H1 (cell line): ENCODE results near the gene TEX26. TPM values are rescaled to one million over a fixed set of nuclear protein-coding genes. Genes with fewer than 3 reads are reported as not detected.

Experiments
- CTCF ChIA-PET: fragments of 300-600 bp; sonication (Branson Sonifier 250); formaldehyde crosslinking; loops from one replicate; lab custom pipeline; 2021; ENCODE audit not compliant: partially characterized antibody; lab: Charles Lee
- POLR2A ChIA-PET: fragments of 300-600 bp; sonication (Branson Sonifier 250); formaldehyde crosslinking; loops from one replicate; lab custom pipeline; 2021; ENCODE audit warnings: inconsistent platforms; ENCODE audit not compliant: partially characterized antibody; lab: Charles Lee
- DNase-seq, 2 experiments: peaks; one replicate each; pipeline versions ENCODE4 v3.0.0 to v3.0.0-alpha.2; 2010 to 2022; ENCODE audit warnings: low spot score in 2 of 2, low read depth in 1 of 2, mixed read lengths in 1 of 2
- FAIRE-seq: peaks from 2 replicates; lab custom pipeline; 2011; peaks lifted over from hg19 to GRCh38; lab: Jason Lieb, UNC
- H2AFZ ChIP-seq: 2 replicates; pipeline ENCODE4 v1.8.1; 2012; ENCODE audit warnings: low read length, inconsistent platforms
- H2AK5ac ChIP-seq: 2 replicates; pipeline ENCODE4 v1.6.1; 2013; ENCODE audit warnings: low read depth, low read length
- H2BK120ac ChIP-seq: replicated peaks from 2 replicates; pipeline ENCODE3; 2013; ENCODE audit warnings: low read depth, low read length, inconsistent platforms
- H2BK12ac ChIP-seq: 2 replicates; pipeline ENCODE4 v1.6.1; 2013; ENCODE audit warnings: low read depth, low read length
- H2BK15ac ChIP-seq: 2 replicates; pipeline ENCODE4 v1.6.1; 2013; ENCODE audit warnings: low read length
- H2BK20ac ChIP-seq: 2 replicates; pipeline ENCODE4 v1.6.1; 2013; ENCODE audit warnings: low read length
- H2BK5ac ChIP-seq: 2 replicates; pipeline ENCODE4 v1.6.1; 2013; ENCODE audit warnings: low read depth, low read length
- H3K14ac ChIP-seq: 2 replicates; pipeline ENCODE4 v1.6.1; 2013; ENCODE audit warnings: inconsistent platforms; ENCODE audit not compliant: insufficient read length
- H3K18ac ChIP-seq: 2 replicates; pipeline ENCODE4 v1.6.1; 2013; ENCODE audit warnings: low read length; ENCODE audit errors: extremely low read depth
- H3K23ac ChIP-seq: 2 replicates; pipeline ENCODE4 v1.6.1; 2013; ENCODE audit warnings: inconsistent platforms; ENCODE audit not compliant: insufficient read length
- H3K23me2 ChIP-seq: 2 replicates; pipeline ENCODE4 v1.6.1; 2013; ENCODE audit warnings: low read depth, low read length
- H3K27ac ChIP-seq: 2 replicates; pipeline ENCODE4 v1.6.1; 2011; ENCODE audit warnings: low read depth, low read length, inconsistent platforms
- H3K27me3 ChIP-seq, 4 experiments: replicated peaks in 1 of 4; 1 replicate in 1 of 4; 2 replicates in 3 of 4; pipeline versions ENCODE4 v1.6.1 to v1.8.1; 2011 to 2013; ENCODE audit warnings: low read length in 3 of 4, mild to moderate bottlenecking in 3 of 4, inconsistent platforms in 2 of 4, mixed read lengths in 2 of 4, moderate library complexity in 1 of 4; ENCODE audit not compliant: control insufficient read depth in 3 of 4, insufficient read depth in 3 of 4; ENCODE audit errors: extremely low read depth in 1 of 4
- H3K36me3 ChIP-seq, 4 experiments: 2 replicates each; pipeline versions ENCODE4 v1.6.1 to v1.8.1; 2011 to 2013; ENCODE audit warnings: mild to moderate bottlenecking in 4 of 4, low read length in 3 of 4, moderate library complexity in 2 of 4, control low read depth in 1 of 4, inconsistent platforms in 1 of 4; ENCODE audit not compliant: insufficient read depth in 4 of 4, control insufficient read depth in 2 of 4
- H3K4ac ChIP-seq: replicated peaks from 2 replicates; pipeline ENCODE3; 2013; ENCODE audit warnings: low read length, low read depth, mixed read lengths, inconsistent platforms; ENCODE audit not compliant: insufficient read length
- H3K4me1 ChIP-seq, 4 experiments: replicated peaks in 1 of 4; 1 replicate in 1 of 4; 2 replicates in 3 of 4; pipeline versions ENCODE4 v1.6.1 to v1.8.1; 2011 to 2013; ENCODE audit warnings: low read length in 3 of 4, inconsistent platforms in 2 of 4, mixed read lengths in 1 of 4; ENCODE audit not compliant: insufficient read depth in 4 of 4, control insufficient read depth in 3 of 4
- H3K4me2 ChIP-seq, 2 experiments: 2 replicates each; pipeline versions ENCODE4 v1.6.1 to v1.8.1; 2011 to 2013; ENCODE audit warnings: low read depth in 2 of 2, low read length in 2 of 2, control low read depth in 1 of 2, inconsistent platforms in 1 of 2, mild to moderate bottlenecking in 1 of 2; ENCODE audit not compliant: insufficient read depth in 1 of 2
- H3K4me3 ChIP-seq, 4 experiments: fragments of 200-600, 300-600 bp in 1 of 4; sonication (generic), shearing (Covaris generic), sonication (Bioruptor Twin) in 1 of 4; 2 replicates each; pipeline versions ENCODE4 v1.5.1 to v1.8.1; 2011 to 2016; ENCODE audit warnings: low read length in 4 of 4, low read depth in 3 of 4, control low read depth in 2 of 4, inconsistent platforms in 2 of 4, mild to moderate bottlenecking in 2 of 4, mixed read lengths in 1 of 4, moderate library complexity in 1 of 4; ENCODE audit not compliant: insufficient read depth in 2 of 4; ENCODE audit errors: extremely low read depth in 1 of 4
- H3K56ac ChIP-seq: replicated peaks from 2 replicates; pipeline ENCODE3; 2013; ENCODE audit warnings: low read depth, mild to moderate bottlenecking, mixed read lengths, low read length, inconsistent platforms; ENCODE audit not compliant: insufficient read length
- H3K79me1 ChIP-seq: 2 replicates; pipeline ENCODE4 v1.6.1; 2013; ENCODE audit warnings: low read depth, low read length, control low read depth
- H3K79me2 ChIP-seq, 2 experiments: 2 replicates each; pipeline versions ENCODE4 v1.6.1 to v1.8.1; 2012 to 2013; ENCODE audit warnings: low read length in 2 of 2, mild to moderate bottlenecking in 2 of 2, inconsistent platforms in 1 of 2; ENCODE audit not compliant: insufficient read depth in 2 of 2, control insufficient read depth in 1 of 2
- H3K9ac ChIP-seq, 4 experiments: replicated peaks in 1 of 4; 1 replicate in 1 of 4; 2 replicates in 3 of 4; pipeline versions ENCODE4 v1.6.1 to v1.8.1; 2011 to 2013; ENCODE audit warnings: low read depth in 3 of 4, low read length in 3 of 4, control low read depth in 2 of 4, mild to moderate bottlenecking in 2 of 4, moderate library complexity in 2 of 4, inconsistent platforms in 1 of 4; ENCODE audit errors: extremely low read depth in 1 of 4
- H3K9me3 ChIP-seq, 2 experiments: 2 replicates each; pipeline versions ENCODE4 v1.6.1 to v1.8.1; 2012 to 2013; ENCODE audit warnings: mild to moderate bottlenecking in 2 of 2, moderate library complexity in 2 of 2, control low read depth in 1 of 2, inconsistent platforms in 1 of 2, low read depth in 1 of 2, low read length in 1 of 2, mixed read lengths in 1 of 2; ENCODE audit not compliant: insufficient read depth in 2 of 2
- H4K20me1 ChIP-seq, 2 experiments: replicated peaks in 1 of 2; 2 replicates each; pipeline versions ENCODE3 to v1.8.1; 2011 to 2013; ENCODE audit warnings: inconsistent platforms in 2 of 2, low read length in 2 of 2, mild to moderate bottlenecking in 1 of 2; ENCODE audit not compliant: insufficient read depth in 2 of 2, control insufficient read depth in 1 of 2
- H4K5ac ChIP-seq: 2 replicates; pipeline ENCODE4 v1.6.1; 2013; ENCODE audit warnings: low read length, low read depth, mixed read lengths, inconsistent platforms; ENCODE audit not compliant: insufficient read length
- H4K8ac ChIP-seq: 2 replicates; pipeline ENCODE4 v1.8.0; 2013; ENCODE audit warnings: mild to moderate bottlenecking, moderate library complexity, low read length, inconsistent platforms; ENCODE audit not compliant: insufficient read depth; ENCODE audit errors: extremely low read depth
- H4K91ac ChIP-seq: replicated peaks from 2 replicates; pipeline ENCODE3; 2013; ENCODE audit warnings: low read length, mixed read lengths, inconsistent platforms; ENCODE audit not compliant: insufficient read length
- KDM5A ChIP-seq: fragments of 200-600 bp; IDR thresholded peaks from 2 replicates; pipeline ENCODE4 v1.7.1; 2012; ENCODE audit warnings: mild to moderate bottlenecking, low read length, inconsistent platforms, mixed read lengths
- RFX5 ChIP-seq: IDR thresholded peaks from 2 replicates; pipeline ENCODE4 v1.6.1; 2011; ENCODE audit warnings: low read depth, low read length, improper control_type of control experiment, borderline replicate concordance
- SIN3A ChIP-seq, 2 experiments: IDR thresholded peaks in 1 of 2; conservative IDR thresholded peaks in 1 of 2; 2 replicates each; pipeline ENCODE4 v1.6.1; 2011 to 2012; ENCODE audit warnings: low read length in 2 of 2, improper control_type of control experiment in 1 of 2, low read depth in 1 of 2, mild to moderate bottlenecking in 1 of 2
- SIX5 ChIP-seq: IDR thresholded peaks from 2 replicates; pipeline ENCODE4 v1.6.1; 2011; ENCODE audit warnings: mild to moderate bottlenecking, low read depth, low read length
- SP4 ChIP-seq: IDR thresholded peaks from 2 replicates; pipeline ENCODE4 v1.6.1; 2012; ENCODE audit warnings: low read length, inconsistent platforms
- WGBS, 2 experiments: shearing (Covaris generic) in 1 of 2; methylation state at CpG; one replicate each; pipeline versions ENCODE4 v1.1.6 to v1.1.7; 2013 to 2015; ENCODE audit warnings: low lambda C conversion rate in 2 of 2, mixed read lengths in 2 of 2, inconsistent platforms in 1 of 2, low coverage in 1 of 2, missing lambda C conversion rate in 1 of 2; ENCODE audit not compliant: insufficient replicate concordance in 2 of 2, insufficient coverage in 1 of 2, insufficient read length in 1 of 2; ENCODE audit errors: extremely low coverage in 1 of 2, missing lambda C conversion rate in 1 of 2; 5-methylcytosine and 5-hydroxymethylcytosine counted together
- polyA plus RNA-seq, 7 experiments: library from polyadenylated mRNA; depleted of rRNA in 3 of 7; stranded (reverse) in 5 of 7; unstranded in 2 of 7; fragments of >200 nt in 5 of 7; fragments of 200-250 nt in 2 of 7; gene quantifications; 1 replicate in 5 of 7; 2 replicates in 1 of 7; 4 replicates in 1 of 7; pipeline versions ENCODE4 v1.2.1 to v1.2.3, GENCODE V29; 2011 to 2013; ENCODE audit warnings: missing spikeins in 2 of 7, mixed read lengths in 2 of 7
- total RNA-seq: library from RNA; stranded (reverse); fragmentation: NEBNext Ultra II Directional; extraction: Animal tissue kit (Norgen Biotek cat#: 25700); gene quantifications from 2 replicates; pipeline ENCODE4 v1.2.1, GENCODE V29; 2021

Gene TEX26
- total and polyA plus RNA-seq, 2 of the 8 experiments (the other 6 are each of a cell fraction or from before 2014, with no cell fraction given), result not detected

DNA sequence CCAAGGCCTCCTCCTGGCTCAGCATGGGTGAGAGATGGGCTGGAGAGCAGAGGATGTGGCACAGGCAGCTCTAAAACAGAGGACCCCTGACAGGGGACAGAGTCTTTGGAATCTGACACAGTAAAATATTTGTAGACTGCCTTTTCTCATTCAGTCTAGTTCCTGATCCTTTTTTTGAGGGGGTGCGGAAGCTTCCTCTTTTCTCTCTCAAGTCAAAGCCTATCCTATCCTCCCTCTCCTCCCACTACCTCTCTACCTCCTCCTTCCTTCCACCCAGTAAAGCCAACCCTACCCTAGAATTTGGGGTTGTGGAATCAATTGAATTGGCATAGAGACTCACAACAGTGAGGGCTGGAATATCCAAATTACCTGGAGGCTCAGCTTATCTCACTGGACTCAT, 82.0 kb downstream of the TEX26 start:
- Histone ChIP-seq H3K4me3 (no peak overlapping the region), H3K23ac (no peak overlapping the region), H2BK20ac (no peak overlapping the region), H2BK12ac (no peak overlapping the region), H3K18ac (no peak overlapping the region), H3K4ac (no peak overlapping the region), H3K56ac (no peak overlapping the region), H2BK15ac (no peak overlapping the region), H3K79me2 (no peaks in the 10 kb centered on the region), H3K23me2 (no peaks in the 10 kb centered on the region), H3K27ac (no peak overlapping the region), H3K14ac (no peak overlapping the region), H4K5ac (no peak overlapping the region), H4K8ac (no peak overlapping the region), H3K79me1 (no peaks in the 10 kb centered on the region), H2AFZ (no peak overlapping the region), H3K27me3 (no peaks in the 10 kb centered on the region), H4K91ac (no peak overlapping the region), H3K4me1 (peaks cover 2 to 13% (median 9%) of the 10 kb centered on the region in 4 experiments; a peak in 5 of 7 replicates), H3K4me2 (no peak overlapping the region), H2AK5ac (no peak overlapping the region), H4K20me1 (no peaks in the 10 kb centered on the region), H3K9ac (no peak overlapping the region), H2BK5ac (no peak overlapping the region), H3K9me3 (no peaks in the 10 kb centered on the region), H3K36me3 (no peaks in the 10 kb centered on the region), H2BK120ac (no peak overlapping the region)
- FAIRE-seq (no peak), DNase-seq (no peak)
- WGBS, 2 experiments, result 83% methylated on average over 1 of the region's 1 CpG; no CpG with 5 or more reads in 1 of the 2 experiments
- TF ChIP-seq SIN3A (conservative IDR thresholded peaks at IDR 0.05 in 1 of 2, IDR thresholded peaks at IDR 0.05 in 1 of 2; ENCODE audit: low read depth in 1 of 2, low read length in 2 of 2) (no peak), SP4 (no peak), RFX5 (no peak), SIX5 (no peak), KDM5A (no peak)
- ChIA-PET POLR2A (no interaction called here), CTCF (interaction anchor here (1.0 to 2.6 kb wide), 6 partner anchors 9 to 211 kb away, joined by 3 to 11 read pairs (median 3); no protein-coding TSS in a partner anchor)
